Cardiac fibroblast (primary cell): Measurements from ENCODE around the gene PFDN4.
"Not testable (repeated sequence)": the region's sequence is repeated elsewhere in the genome, so short reads cannot be mapped to it uniquely, and the experiment has no call there.

Experiments used
- DNase-seq, 2 donors: peaks; one replicate each; pipeline versions ENCODE4 v3.0.0 to v3.0.0-alpha.2; 2010; ENCODE audit warnings: low read depth in 2 of 2
- H3K4me3 ChIP-seq, 2 donors: replicated peaks in 1 of 2; 1 replicate in 1 of 2; 2 replicates in 1 of 2; pipeline ENCODE4 v1.5.1; 2011; ENCODE audit warnings: low read depth in 2 of 2, low read length in 2 of 2, mild to moderate bottlenecking in 2 of 2, moderate library complexity in 1 of 2
- TF ChIP-seq, protein P1 (sequence below): IDR thresholded peaks from one replicate; pipeline ENCODE4 v1.5.1; 2011; ENCODE audit warnings: low read depth, mild to moderate bottlenecking, low read length, inconsistent platforms

Gene PFDN4

GRCh38 chr20:54263116-54263690, 55.3 kb downstream of the PFDN4 start:
- H3K4me3 ChIP-seq = no peak overlapping the region
- no peak for DNase-seq
- TF ChIP-seq, protein P1, sequence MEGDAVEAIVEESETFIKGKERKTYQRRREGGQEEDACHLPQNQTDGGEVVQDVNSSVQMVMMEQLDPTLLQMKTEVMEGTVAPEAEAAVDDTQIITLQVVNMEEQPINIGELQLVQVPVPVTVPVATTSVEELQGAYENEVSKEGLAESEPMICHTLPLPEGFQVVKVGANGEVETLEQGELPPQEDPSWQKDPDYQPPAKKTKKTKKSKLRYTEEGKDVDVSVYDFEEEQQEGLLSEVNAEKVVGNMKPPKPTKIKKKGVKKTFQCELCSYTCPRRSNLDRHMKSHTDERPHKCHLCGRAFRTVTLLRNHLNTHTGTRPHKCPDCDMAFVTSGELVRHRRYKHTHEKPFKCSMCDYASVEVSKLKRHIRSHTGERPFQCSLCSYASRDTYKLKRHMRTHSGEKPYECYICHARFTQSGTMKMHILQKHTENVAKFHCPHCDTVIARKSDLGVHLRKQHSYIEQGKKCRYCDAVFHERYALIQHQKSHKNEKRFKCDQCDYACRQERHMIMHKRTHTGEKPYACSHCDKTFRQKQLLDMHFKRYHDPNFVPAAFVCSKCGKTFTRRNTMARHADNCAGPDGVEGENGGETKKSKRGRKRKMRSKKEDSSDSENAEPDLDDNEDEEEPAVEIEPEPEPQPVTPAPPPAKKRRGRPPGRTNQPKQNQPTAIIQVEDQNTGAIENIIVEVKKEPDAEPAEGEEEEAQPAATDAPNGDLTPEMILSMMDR = no peak

GRCh38 chr20:54265791-54266190, 57.9 kb downstream of the PFDN4 start:
- DNase-seq, H3K4me3 ChIP-seq: not testable (repeated sequence)

DNA sequence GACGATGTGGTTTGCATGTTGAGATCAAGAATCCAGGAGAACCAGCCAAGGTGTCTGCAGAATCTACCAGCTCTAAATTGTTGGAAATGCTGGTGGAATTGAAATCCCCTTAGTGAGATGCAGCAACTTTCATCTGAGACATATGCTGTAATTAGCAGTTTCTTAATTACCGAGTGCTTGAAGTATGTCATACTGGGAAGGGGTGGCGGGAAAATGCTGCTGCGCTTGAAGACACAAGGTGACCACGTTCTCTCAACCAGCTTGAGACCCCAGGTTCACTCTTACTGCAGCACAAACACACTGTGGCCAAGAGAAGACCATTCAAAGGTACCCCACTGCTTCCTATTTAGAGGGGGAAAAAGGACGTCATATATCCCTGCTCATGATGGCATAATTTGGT, 59.0 kb downstream of the PFDN4 start:
- no peak for DNase-seq
- H3K4me3 ChIP-seq = no peak overlapping the region
- TF ChIP-seq, protein P1 = no peak

DNA sequence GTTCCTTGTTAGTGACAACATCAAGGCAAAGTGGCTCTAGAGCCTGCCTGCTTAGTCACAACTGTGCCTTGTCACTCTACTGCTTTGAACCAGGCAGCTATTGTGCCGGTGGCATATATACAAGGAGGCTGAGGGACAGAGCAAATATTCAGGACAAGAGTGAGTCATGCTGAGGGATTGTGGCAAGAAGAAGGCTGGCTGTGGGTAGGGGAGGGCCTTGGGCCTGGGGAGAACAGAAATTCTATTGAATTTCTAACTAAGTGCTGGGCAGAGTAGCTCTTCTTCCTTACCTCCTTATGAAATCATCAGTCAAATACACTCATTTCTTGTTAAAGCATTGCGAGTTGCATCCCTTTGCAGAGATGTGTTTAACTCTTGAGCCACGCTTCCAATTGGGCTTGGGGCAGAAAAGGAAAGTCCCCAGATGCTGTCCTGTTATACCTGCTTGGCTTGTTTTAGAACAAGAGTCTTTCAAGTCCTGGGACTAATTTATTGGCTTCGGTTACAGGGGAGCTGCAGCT, 59.7 kb downstream of the PFDN4 start:
- TF ChIP-seq, protein P1 = no peak
- DNase-seq = peak; percentile 20 to 22
- no peak overlapping the region for H3K4me3 ChIP-seq

DNA sequence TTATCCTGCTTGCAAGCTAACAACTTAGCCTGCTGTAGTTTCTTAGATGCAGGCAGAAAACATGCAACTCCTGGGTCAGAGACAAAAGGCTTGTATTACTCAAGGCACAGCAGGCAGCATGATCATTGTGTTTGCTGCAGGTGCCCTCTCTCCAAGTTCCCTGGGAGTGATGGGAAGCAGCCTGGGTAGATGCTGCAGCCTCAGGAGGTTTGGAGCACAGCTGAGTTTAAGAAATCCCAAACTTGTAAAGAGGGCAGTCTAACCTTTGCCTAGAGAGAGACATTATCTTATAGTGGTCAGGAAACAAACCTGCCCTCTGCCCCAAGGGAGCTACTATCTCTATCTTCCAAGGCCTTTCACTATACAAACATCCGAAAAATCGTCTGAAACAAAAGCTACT, 61.1 kb downstream of the PFDN4 start:
- no peak overlapping the region for H3K4me3 ChIP-seq
- TF ChIP-seq, protein P1 = no peak
- peak in 1 of 2 donors; percentile 29 for DNase-seq
